Thyroid gland (tissue), 4 donors: ENCODE data around the gene MAGI2. TPM values are rescaled to one million over a fixed set of nuclear protein-coding genes. Genes with fewer than 3 reads are reported as not detected.

Source experiments
- DNase-seq, 2 donors: peaks; one replicate each; pipeline ENCODE4 v3.0.0-alpha.2; 2019
- H3K27ac ChIP-seq, 3 donors: fragments of 200-600 bp; sonication (generic); 1 replicate in 2 of 3; 2 replicates in 1 of 3; pipeline ENCODE4 v1.5.1; 2016 to 2019; ENCODE audit warnings: mild to moderate bottlenecking in 1 of 3, moderate library complexity in 1 of 3
- H3K27me3 ChIP-seq: fragments of 200-600 bp; sonication (generic); one replicate; pipeline ENCODE4 v1.5.1; 2019
- H3K36me3 ChIP-seq, 2 donors: fragments of 200-600 bp; sonication (generic); one replicate each; pipeline ENCODE4 v1.5.1; 2016 to 2019
- H3K4me1 ChIP-seq, 2 donors: fragments of 200-600 bp; sonication (generic); one replicate each; pipeline ENCODE4 v1.5.1; 2017 to 2019
- H3K4me3 ChIP-seq, 3 donors: fragments of 200-600 bp; sonication (generic); replicated peaks in 1 of 3; 1 replicate in 2 of 3; 2 replicates in 1 of 3; pipeline ENCODE4 v1.5.1; 2016; ENCODE audit warnings: mild to moderate bottlenecking in 1 of 3
- H3K9me3 ChIP-seq: fragments of 200-600 bp; sonication (generic); one replicate; pipeline ENCODE4 v1.5.1; 2017
- POLR2A ChIP-seq, 2 donors: fragments of 450-650 bp; IDR thresholded peaks; one replicate each; pipeline ENCODE4 v1.6.1; 2017; ENCODE audit warnings: antibody characterized with exemption in 2 of 2, mild to moderate bottlenecking in 2 of 2, moderate library complexity in 1 of 2
- WGBS, 2 donors: methylation state at CpG; one replicate each; pipeline ENCODE4 v1.1.5; 2017; 5-methylcytosine and 5-hydroxymethylcytosine counted together
- intact Hi-C: fragments of 100-400 bp; cut with DNase I; formaldehyde crosslinking; loops from one replicate; pipeline ENCODE4 v1.15.1; 2023
- total RNA-seq, 4 donors: library from RNA; depleted of rRNA; stranded (reverse); fragments of >200 nt; gene quantifications; one replicate each; pipeline ENCODE4 v1.2.3, GENCODE V29; 2016
- TF ChIP-seq, protein P1 (sequence below), 6 experiments: fragments of 200-600 bp in 3 of 6; fragments of 450-650 bp in 3 of 6; sonication (generic) in 3 of 6; IDR thresholded peaks; one replicate each; pipeline ENCODE4 v1.5.1; 2016 to 2019; ENCODE audit warnings: antibody characterized with exemption in 6 of 6, mild to moderate bottlenecking in 2 of 6, inconsistent platforms in 1 of 6, moderate library complexity in 1 of 6

Gene MAGI2
- total RNA-seq, 4 donors from 2014 or later, result 20.7 to 31.1 (median 26.0) TPM

DNA sequence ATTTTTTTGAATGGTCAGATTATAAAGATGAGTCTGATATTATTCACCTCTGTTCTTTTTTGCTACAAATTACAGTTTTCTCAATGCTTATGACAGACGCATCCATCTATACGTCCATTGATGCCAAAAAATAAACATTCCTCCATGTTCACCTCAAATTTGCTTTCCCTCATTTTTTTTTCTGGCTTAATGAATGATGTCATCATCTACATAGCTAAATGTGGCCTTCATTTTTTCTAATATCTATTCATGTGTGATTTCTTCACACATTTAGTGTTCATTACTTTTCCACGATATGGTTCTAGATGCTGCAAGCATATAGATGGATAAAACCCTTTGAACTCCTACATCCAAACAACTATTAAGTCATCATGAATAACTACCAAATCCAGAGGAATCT, 163.1 kb downstream of the MAGI2 start:
- Histone ChIP-seq H3K27me3 (no peaks in the 10 kb centered on the region), H3K36me3 (no peaks in the 10 kb centered on the region), H3K27ac (no peak overlapping the region), H3K4me1 (no peaks in the 10 kb centered on the region), H3K9me3 (no peaks in the 10 kb centered on the region), H3K4me3 (no peak overlapping the region)
- TF ChIP-seq, protein P1, sequence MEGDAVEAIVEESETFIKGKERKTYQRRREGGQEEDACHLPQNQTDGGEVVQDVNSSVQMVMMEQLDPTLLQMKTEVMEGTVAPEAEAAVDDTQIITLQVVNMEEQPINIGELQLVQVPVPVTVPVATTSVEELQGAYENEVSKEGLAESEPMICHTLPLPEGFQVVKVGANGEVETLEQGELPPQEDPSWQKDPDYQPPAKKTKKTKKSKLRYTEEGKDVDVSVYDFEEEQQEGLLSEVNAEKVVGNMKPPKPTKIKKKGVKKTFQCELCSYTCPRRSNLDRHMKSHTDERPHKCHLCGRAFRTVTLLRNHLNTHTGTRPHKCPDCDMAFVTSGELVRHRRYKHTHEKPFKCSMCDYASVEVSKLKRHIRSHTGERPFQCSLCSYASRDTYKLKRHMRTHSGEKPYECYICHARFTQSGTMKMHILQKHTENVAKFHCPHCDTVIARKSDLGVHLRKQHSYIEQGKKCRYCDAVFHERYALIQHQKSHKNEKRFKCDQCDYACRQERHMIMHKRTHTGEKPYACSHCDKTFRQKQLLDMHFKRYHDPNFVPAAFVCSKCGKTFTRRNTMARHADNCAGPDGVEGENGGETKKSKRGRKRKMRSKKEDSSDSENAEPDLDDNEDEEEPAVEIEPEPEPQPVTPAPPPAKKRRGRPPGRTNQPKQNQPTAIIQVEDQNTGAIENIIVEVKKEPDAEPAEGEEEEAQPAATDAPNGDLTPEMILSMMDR (IDR thresholded peaks at IDR 0.05), result no peak
- TF ChIP-seq POLR2A (IDR thresholded peaks at IDR 0.05), result no peak
- DNase-seq, result no peak
- WGBS, 2 donors, result 93 to 94% methylated on average over 3 of the region's 3 CpGs
- intact Hi-C loops, result no loop called here

DNA sequence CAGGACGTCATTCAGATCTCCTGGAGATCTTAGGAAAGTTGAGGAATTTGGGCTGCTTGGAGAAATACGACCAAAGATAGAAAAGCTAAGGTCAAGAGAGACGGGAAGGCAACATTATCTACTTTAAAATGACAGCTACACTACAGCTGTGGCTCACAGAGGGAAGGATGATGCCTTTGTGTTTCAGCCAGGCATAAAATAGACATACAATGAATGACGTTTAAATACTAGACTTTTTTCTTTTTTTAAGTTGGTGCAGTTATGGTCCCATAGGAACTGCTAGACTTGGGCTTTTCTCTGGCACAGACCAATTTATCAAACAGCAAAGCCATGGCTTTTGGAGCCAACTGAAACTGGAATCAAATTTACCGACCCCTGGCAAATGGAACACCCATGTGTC, 164.8 kb downstream of the MAGI2 start:
- no peaks in the 10 kb centered on the region for H3K27me3 ChIP-seq
- no peak overlapping the region for H3K4me3 ChIP-seq
- no peaks in the 10 kb centered on the region for H3K9me3 ChIP-seq
- TF ChIP-seq, protein P1 (IDR thresholded peaks at IDR 0.05), result no peak
- TF ChIP-seq POLR2A (IDR thresholded peaks at IDR 0.05), result no peak
- DNase-seq, result no peak
- 68 to 69% methylated on average over 5 of the region's 5 CpGs for WGBS, 2 donors
- intact Hi-C loops, result no loop called here
- no peaks in the 10 kb centered on the region for H3K36me3 ChIP-seq
- H3K27ac ChIP-seq, result no peak overlapping the region
- H3K4me1 ChIP-seq, result no peaks in the 10 kb centered on the region

DNA sequence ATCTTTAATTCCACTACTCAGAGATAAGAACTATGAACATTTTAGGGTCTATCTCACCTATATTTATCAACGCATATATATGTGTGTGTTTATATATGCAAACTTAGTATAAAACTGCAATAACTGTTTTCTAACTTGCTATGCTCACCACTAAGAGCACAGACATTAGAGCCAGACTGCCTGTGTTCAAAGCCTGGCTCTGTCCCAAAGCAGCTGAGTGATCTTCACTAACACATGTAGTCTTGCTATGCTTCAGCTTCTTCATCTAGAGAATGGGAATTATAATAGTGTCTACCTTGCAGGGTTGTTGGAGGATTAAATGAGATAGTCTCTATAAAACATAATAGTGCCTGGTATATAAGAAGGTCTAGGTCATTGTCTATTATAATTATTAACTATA, 165.5 kb downstream of the MAGI2 start:
- TF ChIP-seq, protein P1 (IDR thresholded peaks at IDR 0.05), result no peak
- TF ChIP-seq POLR2A (IDR thresholded peaks at IDR 0.05), result no peak
- WGBS, 2 donors, result 95 to 96% methylated on average over 1 of the region's 1 CpG
- DNase-seq, result no peak
- no peaks in the 10 kb centered on the region for H3K4me1 ChIP-seq
- H3K36me3 ChIP-seq, result no peaks in the 10 kb centered on the region
- H3K4me3 ChIP-seq, result no peak overlapping the region
- no peaks in the 10 kb centered on the region for H3K27me3 ChIP-seq
- H3K9me3 ChIP-seq, result no peaks in the 10 kb centered on the region
- intact Hi-C loops, result no loop called here
- no peak overlapping the region for H3K27ac ChIP-seq

DNA sequence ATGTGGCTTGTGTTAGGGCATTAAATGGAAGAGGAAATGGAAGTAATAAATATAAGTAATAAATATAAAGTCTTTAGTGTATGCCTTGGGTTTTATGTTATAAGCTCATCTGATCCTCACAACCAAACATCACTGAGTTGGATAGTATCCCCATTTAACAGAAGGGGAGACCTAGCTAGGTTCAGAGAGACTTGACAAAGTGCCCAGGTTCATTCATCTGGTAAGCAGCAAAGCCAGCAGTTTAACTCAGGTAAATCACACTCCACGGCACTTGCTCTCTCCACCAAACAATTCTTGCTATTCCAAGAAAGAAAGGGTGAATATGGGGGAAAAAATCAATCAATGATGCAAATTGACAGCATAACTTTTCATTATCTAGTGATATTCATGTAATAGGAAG, 167.3 kb downstream of the MAGI2 start:
- TF ChIP-seq, protein P1 (IDR thresholded peaks at IDR 0.05), result no peak
- TF ChIP-seq POLR2A (IDR thresholded peaks at IDR 0.05), result no peak
- no peak overlapping the region for H3K4me3 ChIP-seq
- intact Hi-C loops, result no loop called here
- no peaks in the 10 kb centered on the region for H3K27me3 ChIP-seq
- no peaks in the 10 kb centered on the region for H3K36me3 ChIP-seq
- DNase-seq, result no peak
- WGBS, 2 donors, result 0% methylated on average over 1 of the region's 1 CpG
- H3K27ac ChIP-seq, result no peak overlapping the region
- H3K9me3 ChIP-seq, result no peaks in the 10 kb centered on the region
- no peaks in the 10 kb centered on the region for H3K4me1 ChIP-seq

DNA sequence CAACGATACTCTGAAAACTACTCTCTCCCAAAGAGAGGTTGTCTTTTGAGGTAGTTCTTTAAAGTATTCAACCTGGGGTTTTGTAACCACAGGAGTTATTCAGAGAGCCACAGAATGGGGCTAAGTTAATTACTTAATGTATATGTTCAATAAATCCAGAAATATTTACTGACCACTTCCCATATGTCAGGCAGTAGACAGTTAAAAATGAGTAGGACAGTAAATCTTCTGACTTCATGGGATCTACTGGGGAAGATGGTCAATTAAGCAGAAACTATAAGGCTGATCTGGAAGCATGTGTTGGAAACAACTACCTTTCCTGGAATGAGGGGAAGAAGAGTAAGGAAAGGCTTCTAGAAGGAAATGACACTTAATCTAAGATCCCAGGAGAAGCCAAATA, 167.7 kb downstream of the MAGI2 start:
- Histone ChIP-seq H3K9me3 (no peaks in the 10 kb centered on the region), H3K27me3 (no peaks in the 10 kb centered on the region), H3K27ac (no peak overlapping the region), H3K4me3 (no peak overlapping the region), H3K4me1 (no peaks in the 10 kb centered on the region), H3K36me3 (no peaks in the 10 kb centered on the region)
- TF ChIP-seq, protein P1 (IDR thresholded peaks at IDR 0.05), result no peak
- no peak for TF ChIP-seq POLR2A (IDR thresholded peaks at IDR 0.05)
- WGBS, 2 donors, result 73 to 85% methylated on average over 1 of the region's 1 CpG
- DNase-seq, result no peak
- intact Hi-C loops, result no loop called here
